Activated CD8-positive, alpha-beta memory T cell treated with anti-CD3 and anti-CD28 coated beads for 36 hours (primary cell): Measurements from ENCODE around the gene DMD. TPM values are rescaled to one million over a fixed set of nuclear protein-coding genes. Genes with fewer than 3 reads are reported as not detected.

Source experiments
- CTCF ChIA-PET: fragments of 350-600 bp; sonication (Branson Sonifier 250); formaldehyde crosslinking; loops from one replicate; lab custom pipeline; 2021; ENCODE audit warnings: antibody characterized with exemption; lab: Charles Lee
- POLR2A ChIA-PET: fragments of 350-600 bp; sonication (Branson Sonifier 250); formaldehyde crosslinking; loops from one replicate; lab custom pipeline; 2021; ENCODE audit warnings: antibody characterized with exemption; lab: Charles Lee
- total RNA-seq, 2 experiments: library from RNA; stranded (reverse); gene quantifications; one replicate each; pipeline ENCODE4 v1.2.3, GENCODE V29; 2021

The DMD gene
- total RNA-seq, 2 experiments from 2014 or later, result 0.06 TPM; not detected in 1

- CTCF ChIA-PET, result no interaction called here
Measured at GRCh38 chrX:32176510-32176909, 1034.8 kb downstream of the DMD start.

GRCh38 chrX:32170481-32170880 is 1040.9 kb downstream of the DMD start:
- ChIA-PET POLR2A (no interaction called here), CTCF (no interaction called here)

More at GRCh38 chrX:32176510-32176909, 1034.8 kb downstream of the DMD start:
- POLR2A ChIA-PET, result no interaction called here

GRCh38 chrX:32155044-32155638 is 1056.2 kb downstream of the DMD start:
- CTCF ChIA-PET, result no interaction called here
- POLR2A ChIA-PET, result no interaction called here

- ChIA-PET POLR2A (no interaction called here), CTCF (no interaction called here)
Measured at GRCh38 chrX:32153585-32153984, 1057.8 kb downstream of the DMD start.

GRCh38 chrX:32150141-32150540 is 1061.2 kb downstream of the DMD start:
- CTCF ChIA-PET, result no interaction called here
- POLR2A ChIA-PET, result no interaction called here

GRCh38 chrX:32141841-32142240 is 1069.5 kb downstream of the DMD start:
- POLR2A ChIA-PET, result no interaction called here
- CTCF ChIA-PET, result no interaction called here

- ChIA-PET POLR2A (no interaction called here), CTCF (no interaction called here)
Measured at GRCh38 chrX:32139476-32139875, 1071.9 kb downstream of the DMD start.

- ChIA-PET CTCF (no interaction called here), POLR2A (no interaction called here)
Measured at GRCh38 chrX:32137525-32137924, 1073.8 kb downstream of the DMD start.

GRCh38 chrX:32126997-32127396 is 1084.4 kb downstream of the DMD start:
- CTCF ChIA-PET, result no interaction called here
- POLR2A ChIA-PET, result no interaction called here

- CTCF ChIA-PET, result no interaction called here
- POLR2A ChIA-PET, result no interaction called here
Measured at GRCh38 chrX:32118832-32119231, 1092.5 kb downstream of the DMD start.

- ChIA-PET CTCF (no interaction called here), POLR2A (no interaction called here)
Measured at GRCh38 chrX:32116047-32116446, 1095.3 kb downstream of the DMD start.

- ChIA-PET CTCF (no interaction called here), POLR2A (no interaction called here)
Measured at GRCh38 chrX:32087663-32088062, 1123.7 kb downstream of the DMD start.

- ChIA-PET CTCF (no interaction called here), POLR2A (no interaction called here)
Measured at GRCh38 chrX:32084757-32085156, 1126.6 kb downstream of the DMD start.

GRCh38 chrX:32048285-32048684 is 1163.1 kb downstream of the DMD start:
- ChIA-PET POLR2A (no interaction called here), CTCF (no interaction called here)

GRCh38 chrX:32045149-32045548 is 1166.2 kb downstream of the DMD start:
- ChIA-PET POLR2A (no interaction called here), CTCF (no interaction called here)

- ChIA-PET POLR2A (no interaction called here), CTCF (no interaction called here)
Measured at GRCh38 chrX:32041181-32041580, 1170.2 kb downstream of the DMD start.

- POLR2A ChIA-PET, result no interaction called here
Measured at GRCh38 chrX:32026772-32027171, 1184.6 kb downstream of the DMD start.

GRCh38 chrX:32024072-32024471 is 1187.3 kb downstream of the DMD start:
- CTCF ChIA-PET, result no interaction called here
- POLR2A ChIA-PET, result no interaction called here

More at GRCh38 chrX:32026772-32027171, 1184.6 kb downstream of the DMD start:
- CTCF ChIA-PET, result no interaction called here

GRCh38 chrX:32016195-32016594 is 1195.2 kb downstream of the DMD start:
- ChIA-PET POLR2A (no interaction called here), CTCF (no interaction called here)

GRCh38 chrX:32010948-32011347 is 1200.4 kb downstream of the DMD start:
- CTCF ChIA-PET, result no interaction called here
- POLR2A ChIA-PET, result no interaction called here

GRCh38 chrX:32010212-32010611 is 1201.1 kb downstream of the DMD start:
- CTCF ChIA-PET, result no interaction called here
- POLR2A ChIA-PET, result no interaction called here

GRCh38 chrX:31993637-31994036 is 1217.7 kb downstream of the DMD start:
- ChIA-PET POLR2A (no interaction called here), CTCF (no interaction called here)
